Panc1 (cell line): ENCODE measurements around the gene CIB4.

Experiments
- POLR2AphosphoS5 ChIP-seq: IDR thresholded peaks from 2 replicates; pipeline ENCODE4 v1.6.1; 2012; ENCODE audit warnings: mild to moderate bottlenecking, low read depth, low read length, moderate library complexity
- TF ChIP-seq, protein P1 (sequence below): fragments of 450-650 bp; IDR thresholded peaks from 2 replicates; pipeline ENCODE4 v1.5.1; 2017; ENCODE audit warnings: mild to moderate bottlenecking

DNA sequence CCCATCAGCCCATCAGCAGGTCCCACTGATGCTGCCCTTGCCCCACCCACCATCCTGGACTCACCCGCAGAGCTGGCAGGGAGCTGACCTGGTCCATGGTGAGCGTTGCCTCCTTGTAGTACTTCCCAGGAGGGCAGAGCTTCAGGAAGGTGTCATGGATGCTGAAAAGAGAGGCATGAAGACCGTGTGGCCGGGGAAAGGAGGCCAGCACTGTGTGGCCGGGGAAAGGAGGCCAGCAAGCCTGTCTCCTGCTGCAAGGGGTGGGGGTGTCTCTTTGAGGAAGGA, 11.9 kb downstream of the CIB4 start:
- TF ChIP-seq, protein P1, sequence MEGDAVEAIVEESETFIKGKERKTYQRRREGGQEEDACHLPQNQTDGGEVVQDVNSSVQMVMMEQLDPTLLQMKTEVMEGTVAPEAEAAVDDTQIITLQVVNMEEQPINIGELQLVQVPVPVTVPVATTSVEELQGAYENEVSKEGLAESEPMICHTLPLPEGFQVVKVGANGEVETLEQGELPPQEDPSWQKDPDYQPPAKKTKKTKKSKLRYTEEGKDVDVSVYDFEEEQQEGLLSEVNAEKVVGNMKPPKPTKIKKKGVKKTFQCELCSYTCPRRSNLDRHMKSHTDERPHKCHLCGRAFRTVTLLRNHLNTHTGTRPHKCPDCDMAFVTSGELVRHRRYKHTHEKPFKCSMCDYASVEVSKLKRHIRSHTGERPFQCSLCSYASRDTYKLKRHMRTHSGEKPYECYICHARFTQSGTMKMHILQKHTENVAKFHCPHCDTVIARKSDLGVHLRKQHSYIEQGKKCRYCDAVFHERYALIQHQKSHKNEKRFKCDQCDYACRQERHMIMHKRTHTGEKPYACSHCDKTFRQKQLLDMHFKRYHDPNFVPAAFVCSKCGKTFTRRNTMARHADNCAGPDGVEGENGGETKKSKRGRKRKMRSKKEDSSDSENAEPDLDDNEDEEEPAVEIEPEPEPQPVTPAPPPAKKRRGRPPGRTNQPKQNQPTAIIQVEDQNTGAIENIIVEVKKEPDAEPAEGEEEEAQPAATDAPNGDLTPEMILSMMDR = no peak
- no peak for TF ChIP-seq POLR2AphosphoS5
